ENCODE results near the gene WWOX. TPM values are rescaled to one million over a fixed set of nuclear protein-coding genes. Genes with fewer than 3 reads are reported as not detected.

The WWOX gene
- total RNA-seq, 1 experiment from 2014 or later = 79.9 TPM

- intact Hi-C loops (cut with micrococcal nuclease; ENCODE audit: unreplicated experiment) = no loop called here
- H3K27me3 ChIP-seq (replicated peaks; ENCODE audit: insufficient read depth, low read depth, low read length, poor library complexity) = no peaks in the 10 kb centered on the region
- no peak for TF ChIP-seq EZH2 (IDR thresholded peaks at IDR 0.05; ENCODE audit: borderline replicate concordance, low read depth, low read length, poor library complexity, severe bottlenecking)
- TF ChIP-seq CTCF (conservative IDR thresholded peaks at IDR 0.05; ENCODE audit: low read depth, low read length) = no peak
- no peaks in the 10 kb centered on the region for H3K4me1 ChIP-seq (ENCODE audit: insufficient read depth, low read length, poor library complexity, severe bottlenecking)
- no peak overlapping the region for H3K4me3 ChIP-seq (ENCODE audit: low read depth, low read length, poor library complexity, severe bottlenecking)
- H3K36me3 ChIP-seq (ENCODE audit: insufficient read depth, low read length, poor library complexity, severe bottlenecking) = no peaks in the 10 kb centered on the region
- DNase-seq (ENCODE audit: low spot score) = no peak
- no peaks in the 10 kb centered on the region for H3K9me3 ChIP-seq (ENCODE audit: low read depth, low read length, poor library complexity, severe bottlenecking)
- ChIA-PET CTCF (no interaction called here), POLR2A (ENCODE audit: low non-redundant PET) (no interaction called here)
- no peak overlapping the region for H3K27ac ChIP-seq (ENCODE audit: low read depth, low read length, poor library complexity, severe bottlenecking)
- no TSS peak for BruUV-seq (replicated peaks)
Measured at GRCh38 chr16:79073566-79073965, 974.1 kb downstream of the WWOX start.

- Histone ChIP-seq H3K4me3 (ENCODE audit: low read depth, low read length, poor library complexity, severe bottlenecking) (no peak overlapping the region), H3K27ac (ENCODE audit: low read depth, low read length, poor library complexity, severe bottlenecking) (no peak overlapping the region), H3K36me3 (ENCODE audit: insufficient read depth, low read length, poor library complexity, severe bottlenecking) (no peaks in the 10 kb centered on the region), H3K4me1 (ENCODE audit: insufficient read depth, low read length, poor library complexity, severe bottlenecking) (no peaks in the 10 kb centered on the region), H3K27me3 (replicated peaks; ENCODE audit: insufficient read depth, low read depth, low read length, poor library complexity) (no peaks in the 10 kb centered on the region), H3K9me3 (ENCODE audit: low read depth, low read length, poor library complexity, severe bottlenecking) (no peaks in the 10 kb centered on the region)
- BruUV-seq (replicated peaks) = no TSS peak
- TF ChIP-seq CTCF (conservative IDR thresholded peaks at IDR 0.05; ENCODE audit: low read depth, low read length) = no peak
- no peak for TF ChIP-seq EZH2 (IDR thresholded peaks at IDR 0.05; ENCODE audit: borderline replicate concordance, low read depth, low read length, poor library complexity, severe bottlenecking)
- CTCF ChIA-PET = no interaction called here
- DNase-seq (ENCODE audit: low spot score) = no peak
- intact Hi-C loops (cut with micrococcal nuclease; ENCODE audit: unreplicated experiment) = no loop called here
- POLR2A ChIA-PET (ENCODE audit: low non-redundant PET) = no interaction called here
Measured at GRCh38 chr16:79074541-79074940, 975.1 kb downstream of the WWOX start.

- no peaks in the 10 kb centered on the region for H3K27me3 ChIP-seq (replicated peaks; ENCODE audit: insufficient read depth, low read depth, low read length, poor library complexity)
- H3K4me1 ChIP-seq (ENCODE audit: insufficient read depth, low read length, poor library complexity, severe bottlenecking) = no peaks in the 10 kb centered on the region
- no TSS peak for BruUV-seq (replicated peaks)
- H3K36me3 ChIP-seq (ENCODE audit: insufficient read depth, low read length, poor library complexity, severe bottlenecking) = no peaks in the 10 kb centered on the region
- no peak overlapping the region for H3K4me3 ChIP-seq (ENCODE audit: low read depth, low read length, poor library complexity, severe bottlenecking)
- ChIA-PET CTCF (no interaction called here), POLR2A (ENCODE audit: low non-redundant PET) (no interaction called here)
- no peak overlapping the region for H3K27ac ChIP-seq (ENCODE audit: low read depth, low read length, poor library complexity, severe bottlenecking)
- no peak for DNase-seq (ENCODE audit: low spot score)
- intact Hi-C loops (cut with micrococcal nuclease; ENCODE audit: unreplicated experiment) = no loop called here
- H3K9me3 ChIP-seq (ENCODE audit: low read depth, low read length, poor library complexity, severe bottlenecking) = no peaks in the 10 kb centered on the region
- no peak for TF ChIP-seq CTCF (conservative IDR thresholded peaks at IDR 0.05; ENCODE audit: low read depth, low read length)
- no peak for TF ChIP-seq EZH2 (IDR thresholded peaks at IDR 0.05; ENCODE audit: borderline replicate concordance, low read depth, low read length, poor library complexity, severe bottlenecking)
Measured at GRCh38 chr16:79074951-79075350, 975.5 kb downstream of the WWOX start.

Data from A673 (cell line).